Measurements from ENCODE around the gene RNF19B.
"Not testable (repeated sequence)": the region's sequence is repeated elsewhere in the genome, so short reads cannot be mapped to it uniquely, and the experiment has no call there.

The RNF19B gene

GRCh38 chr1:32964461-32965250 lies at the start of gene RNF19B:
Gene RNF19B (minus strand): TSS chr1:32964809. CDS start chr1:32964685, 124 bp downstream.
- DNase-seq, result peak; percentile 90

- DNase-seq, result no peak
These were observed 49.2 kb upstream of the RNF19B start for GRCh38 chr1:33013791-33014190.

DNA sequence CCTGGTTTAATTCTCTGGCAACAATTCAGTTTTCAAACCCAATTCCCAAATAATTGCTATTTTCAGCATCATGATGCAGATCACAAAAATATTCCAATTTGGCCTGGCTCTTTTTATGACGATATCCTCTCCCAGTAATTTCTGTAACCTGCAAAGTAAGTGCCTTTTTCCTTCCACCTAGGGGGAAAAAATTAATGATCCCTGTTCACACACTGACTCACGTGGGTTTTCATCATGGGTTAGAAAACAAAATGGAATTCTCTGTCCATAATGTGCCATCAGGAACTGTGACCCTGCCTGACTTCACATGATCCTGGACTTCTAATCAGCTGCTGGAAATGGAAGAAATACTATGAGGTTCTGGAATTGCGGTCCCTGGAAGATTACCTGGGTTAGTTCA lies 47.6 kb upstream of the RNF19B start:
- no peak for DNase-seq

- no peak for DNase-seq
These were observed 46.5 kb upstream of the RNF19B start for GRCh38 chr1:33010932-33011731.

GRCh38 chr1:33009561-33009960 lies 45.0 kb upstream of the RNF19B start:
- DNase-seq, result no peak

DNA sequence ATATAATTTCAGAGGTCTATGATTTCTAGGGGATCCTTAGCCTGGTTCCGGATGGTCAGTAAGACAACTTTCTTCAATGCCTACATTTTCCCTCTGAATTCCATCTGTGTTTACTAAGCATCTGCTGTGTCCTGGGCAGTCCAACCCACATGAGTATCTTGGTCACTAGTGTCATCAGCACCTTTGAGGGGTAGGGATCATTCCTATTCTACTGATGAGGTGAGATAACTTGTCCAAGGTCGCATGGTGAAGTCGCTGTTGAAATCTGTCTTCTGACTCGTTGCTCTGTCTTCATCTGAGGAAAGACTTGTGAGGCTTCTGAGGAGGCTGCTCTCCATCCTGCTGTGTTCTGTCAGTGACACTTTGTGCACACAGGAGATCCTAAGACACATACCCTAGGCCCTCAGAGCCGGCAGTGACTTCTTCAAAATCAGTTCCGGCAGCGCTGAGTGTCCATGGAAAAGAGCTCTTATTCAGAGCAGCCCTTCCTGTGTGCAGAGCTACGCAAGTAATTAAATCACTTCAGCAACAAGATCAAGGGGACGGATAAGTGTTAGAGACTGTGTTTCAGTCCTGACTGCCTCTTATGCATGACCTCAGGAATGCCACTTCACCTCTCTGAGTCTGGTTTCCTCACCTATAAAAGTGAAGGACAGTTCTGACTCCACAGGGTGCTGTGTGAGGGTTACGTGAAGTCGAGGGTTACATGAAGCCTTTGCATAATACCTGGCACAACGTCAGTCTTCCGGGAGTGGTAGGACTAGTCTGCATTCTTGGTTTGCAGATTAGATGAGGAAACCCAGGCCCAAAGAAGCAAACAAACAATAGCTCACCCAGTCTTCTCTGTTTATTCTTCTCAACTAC lies 43.7 kb upstream of the RNF19B start:
- DNase-seq, result no peak

DNA sequence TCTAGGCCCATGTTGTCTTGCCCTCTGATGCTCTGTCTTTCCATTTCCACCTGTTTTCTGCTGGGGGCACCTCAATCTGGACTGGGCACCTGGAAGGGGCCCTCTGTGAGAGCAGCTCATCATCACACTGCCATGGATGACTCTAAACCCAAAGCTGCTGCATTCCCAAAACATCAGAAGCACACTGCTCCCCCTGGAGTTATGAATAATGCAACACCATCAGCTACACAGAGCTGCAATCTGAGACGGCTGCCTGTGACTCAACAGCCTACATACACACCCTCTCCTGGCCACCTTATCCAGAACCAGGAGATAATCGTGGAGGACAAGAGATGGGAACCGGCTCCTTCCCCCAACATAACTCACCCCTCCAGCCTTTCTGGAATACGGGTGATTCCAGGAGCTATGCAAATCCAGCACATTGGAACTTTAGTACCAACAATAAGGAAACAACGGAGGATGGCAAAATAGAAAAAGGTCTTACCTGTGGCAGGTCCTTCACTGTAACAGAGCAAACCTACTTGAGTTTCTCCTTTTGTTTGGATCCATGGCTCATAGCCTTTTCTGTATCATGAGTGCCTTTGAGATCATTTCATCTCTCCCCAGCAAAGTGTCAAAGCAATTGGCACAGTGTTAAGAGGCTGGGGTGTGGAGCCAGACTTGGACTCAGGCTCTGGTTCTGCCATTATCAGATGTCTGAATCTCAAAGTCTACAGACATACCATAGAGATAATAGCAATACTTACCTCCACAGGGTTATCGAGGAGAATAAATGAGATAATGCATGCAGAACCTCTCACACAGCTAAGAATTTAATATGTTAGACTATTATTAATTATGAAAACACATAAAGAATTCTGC lies 42.8 kb upstream of the RNF19B start:
- DNase-seq, result peak; percentile 89

GRCh38 chr1:33005838-33006421 lies 41.3 kb upstream of the RNF19B start:
- DNase-seq, result peak; percentile 30

- no peak for DNase-seq
These were observed 40.7 kb upstream of the RNF19B start for GRCh38 chr1:33005117-33005837.

GRCh38 chr1:33004613-33005012 lies 40.0 kb upstream of the RNF19B start:
- DNase-seq, result peak; percentile 29

- DNase-seq, result no peak
These were observed 39.0 kb upstream of the RNF19B start for GRCh38 chr1:33003657-33004056.

GRCh38 chr1:33002006-33002405 lies 37.4 kb upstream of the RNF19B start:
- no peak for DNase-seq

DNA sequence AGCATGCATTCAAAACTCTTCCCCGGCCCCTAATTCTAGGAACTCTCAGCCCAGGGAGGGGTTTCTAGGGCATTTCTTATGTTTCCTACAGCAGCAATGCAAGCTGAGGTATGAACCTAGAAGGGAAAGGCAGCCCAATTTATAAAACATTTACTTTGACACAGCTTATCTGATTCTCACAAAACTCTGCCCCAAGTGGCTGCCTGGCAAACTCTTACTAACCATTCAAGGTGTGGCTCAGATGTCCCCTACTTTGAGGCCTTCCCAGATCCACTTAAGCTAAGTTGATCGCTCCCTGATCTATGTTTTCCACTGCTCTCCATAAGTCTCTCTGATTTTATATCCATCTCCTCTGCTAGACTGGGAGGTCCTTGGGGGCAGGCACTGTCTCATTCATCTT lies 36.7 kb upstream of the RNF19B start:
- no peak for DNase-seq

DNA sequence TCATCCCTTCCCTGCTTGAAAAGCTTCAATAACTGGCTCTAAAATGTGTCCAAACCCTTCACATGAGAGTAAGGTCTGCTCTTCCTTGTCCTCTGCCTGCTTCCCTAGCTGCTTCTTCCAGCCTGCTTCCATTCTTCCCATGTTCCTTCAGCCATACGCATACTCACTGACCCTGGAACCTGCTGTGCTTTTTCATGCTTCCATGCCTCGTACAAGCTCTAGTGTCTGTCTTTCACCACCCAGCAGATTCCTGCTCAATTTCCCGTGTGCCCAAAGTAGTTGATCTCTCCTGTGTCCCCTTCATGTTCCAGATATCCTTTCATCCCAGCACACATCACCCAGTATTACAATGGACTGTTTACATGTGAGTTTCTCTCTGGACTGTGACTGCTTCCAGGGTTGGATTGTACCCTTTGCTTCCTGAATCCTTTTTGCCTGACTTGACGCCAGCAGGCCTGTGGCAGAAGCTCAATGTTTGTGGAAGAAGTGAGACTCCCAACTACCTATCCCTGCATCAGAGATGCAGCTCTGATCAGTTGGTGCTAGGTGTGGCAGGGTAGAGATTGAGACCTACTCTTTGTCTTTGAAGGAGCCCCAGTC lies 35.9 kb upstream of the RNF19B start:
- DNase-seq, result no peak

- no peak for DNase-seq
These were observed 34.4 kb upstream of the RNF19B start for GRCh38 chr1:32998997-32999396.

DNA sequence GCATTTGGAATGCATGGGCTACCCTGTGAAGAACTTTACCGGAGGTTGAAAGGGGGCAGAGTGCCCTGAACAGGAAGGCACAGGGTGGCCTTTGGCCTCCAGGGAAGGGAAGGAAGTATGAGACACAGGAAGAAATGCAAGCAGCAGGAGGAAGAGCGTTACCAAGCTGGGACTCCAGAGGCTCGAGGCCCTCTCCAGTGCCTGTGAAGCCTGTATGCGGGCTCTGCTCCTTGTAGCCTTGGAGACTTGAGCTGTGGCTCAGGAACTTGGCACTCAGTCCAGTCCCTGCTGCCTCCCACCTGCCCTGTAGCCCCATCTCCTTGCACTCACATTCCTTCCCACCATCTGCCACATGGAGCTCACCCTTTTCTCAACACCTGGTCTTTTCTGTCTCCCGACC lies 33.5 kb upstream of the RNF19B start:
- DNase-seq, result no peak

DNA sequence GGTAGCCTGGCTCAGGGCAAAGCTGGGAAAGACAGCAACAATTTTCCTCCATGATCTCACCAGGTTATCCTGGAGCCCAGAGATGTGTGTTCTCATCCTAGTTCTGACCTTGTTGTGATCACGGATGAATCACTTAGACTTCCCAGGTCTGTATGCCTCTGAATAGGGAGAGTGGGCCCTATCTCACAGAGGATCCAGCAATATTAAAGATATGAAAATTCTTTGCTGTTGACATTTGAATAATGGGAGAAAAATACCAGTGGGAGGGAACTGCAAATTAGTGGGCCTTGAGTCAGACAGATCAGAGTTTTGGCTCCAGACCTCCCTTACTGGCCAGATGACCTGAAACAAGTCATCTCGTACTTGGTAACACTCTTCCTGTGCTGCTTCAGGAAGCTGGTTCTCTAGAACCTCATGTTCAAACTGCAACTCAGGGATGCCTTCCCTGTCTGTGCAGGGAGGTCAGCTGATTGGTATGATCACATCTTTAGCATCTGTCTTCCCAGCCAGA lies 32.8 kb upstream of the RNF19B start:
- peak; percentile 70 for DNase-seq

GRCh38 chr1:32993324-32993636 lies 28.7 kb upstream of the RNF19B start:
- DNase-seq, result not testable (repeated sequence)

- peak; percentile 94 for DNase-seq
These were observed 28.1 kb upstream of the RNF19B start for GRCh38 chr1:32992489-32993323.

Data from fibroblast of skin of right quadriceps (primary cell).